Mesenchymal stem cell (in vitro differentiated cells and primary cell): ENCODE measurements around the gene SKI.

Experiments used
- DNase-seq: peaks from one replicate; pipeline ENCODE4 v3.0.0-alpha.2; 2013
- H2AFZ ChIP-seq: one replicate; pipeline ENCODE4 v1.6.1; 2013; ENCODE audit warnings: low read depth, mild to moderate bottlenecking, control low read depth, inconsistent platforms, low read length, moderate library complexity
- H2AK5ac ChIP-seq: 2 replicates; pipeline ENCODE4 v1.6.1; 2013; ENCODE audit warnings: low read length, moderate library complexity, mild to moderate bottlenecking, inconsistent platforms; ENCODE audit not compliant: severe bottlenecking
- H2BK120ac ChIP-seq: one replicate; pipeline ENCODE4 v1.6.1; 2013; ENCODE audit warnings: low read depth, mild to moderate bottlenecking, inconsistent platforms, low read length, moderate library complexity
- H2BK12ac ChIP-seq, 2 experiments: one replicate each; pipeline ENCODE4 v1.6.1; 2013; ENCODE audit warnings: inconsistent platforms in 2 of 2, low read length in 2 of 2, mild to moderate bottlenecking in 2 of 2, moderate library complexity in 2 of 2, control low read depth in 1 of 2
- H2BK15ac ChIP-seq: one replicate; pipeline ENCODE4 v1.6.1; 2013; ENCODE audit warnings: mild to moderate bottlenecking, low read depth, inconsistent platforms; ENCODE audit not compliant: poor library complexity, severe bottlenecking
- H2BK5ac ChIP-seq: 2 replicates; pipeline ENCODE4 v1.6.1; 2013; ENCODE audit warnings: low read depth, mild to moderate bottlenecking, low read length, control low read depth, inconsistent platforms; ENCODE audit not compliant: poor library complexity, severe bottlenecking
- H3K14ac ChIP-seq, 2 experiments: one replicate each; pipeline ENCODE4 v1.6.1; 2013; ENCODE audit warnings: inconsistent platforms in 2 of 2, low read length in 2 of 2, control low read depth in 1 of 2, mild to moderate bottlenecking in 1 of 2, moderate library complexity in 1 of 2
- H3K18ac ChIP-seq, 2 experiments: one replicate each; pipeline ENCODE4 v1.6.1; 2013; ENCODE audit warnings: inconsistent platforms in 2 of 2, low read length in 2 of 2, control low read depth in 1 of 2, low read depth in 1 of 2, mild to moderate bottlenecking in 1 of 2
- H3K23ac ChIP-seq, 2 experiments: one replicate each; pipeline ENCODE4 v1.6.1; 2013; ENCODE audit warnings: inconsistent platforms in 2 of 2, low read length in 2 of 2, mild to moderate bottlenecking in 2 of 2, moderate library complexity in 2 of 2, control low read depth in 1 of 2
- H3K27ac ChIP-seq: 2 replicates; pipeline ENCODE4 v1.5.1; 2013; ENCODE audit warnings: mild to moderate bottlenecking, moderate library complexity, low read length, control low read depth, inconsistent platforms; ENCODE audit not compliant: poor library complexity, severe bottlenecking
- H3K27me3 ChIP-seq, 2 experiments: 2 replicates each; pipeline versions ENCODE4 v1.6.1 to v1.7.0; 2013; ENCODE audit warnings: low read length in 2 of 2, mild to moderate bottlenecking in 2 of 2, moderate library complexity in 2 of 2, control low read depth in 1 of 2, inconsistent platforms in 1 of 2; ENCODE audit not compliant: control insufficient read depth in 1 of 2, insufficient read depth in 1 of 2
- H3K36me3 ChIP-seq, 2 experiments: 2 replicates each; pipeline versions ENCODE4 v1.6.1 to v1.7.0; 2013; ENCODE audit warnings: low read length in 2 of 2, control low read depth in 1 of 2, inconsistent platforms in 1 of 2, low read depth in 1 of 2, mild to moderate bottlenecking in 1 of 2; ENCODE audit not compliant: insufficient read depth in 2 of 2, control insufficient read depth in 1 of 2
- H3K4ac ChIP-seq, 2 experiments: one replicate each; pipeline ENCODE4 v1.6.1; 2013; ENCODE audit warnings: inconsistent platforms in 2 of 2, low read length in 2 of 2, mild to moderate bottlenecking in 2 of 2, moderate library complexity in 2 of 2, control low read depth in 1 of 2, low read depth in 1 of 2
- H3K4me1 ChIP-seq: 2 replicates; pipeline ENCODE4 v1.6.1; 2013; ENCODE audit warnings: low read depth, low read length, control low read depth; ENCODE audit not compliant: control insufficient read depth, insufficient read depth
- H3K4me2 ChIP-seq: 2 replicates; pipeline ENCODE4 v1.6.1; 2013; ENCODE audit warnings: low read length, mild to moderate bottlenecking, inconsistent platforms; ENCODE audit not compliant: poor library complexity, severe bottlenecking
- H3K4me3 ChIP-seq, 2 experiments: 2 replicates each; pipeline versions ENCODE4 v1.5.1 to v1.7.0; 2013; ENCODE audit warnings: low read length in 2 of 2, mild to moderate bottlenecking in 2 of 2, control low read depth in 1 of 2, low read depth in 1 of 2; ENCODE audit not compliant: insufficient read depth in 1 of 2
- H3K79me1 ChIP-seq: replicated peaks from 2 replicates; pipeline ENCODE4 v1.6.1; 2013; ENCODE audit warnings: mild to moderate bottlenecking, control low read depth, low read length, inconsistent platforms; ENCODE audit not compliant: poor library complexity, severe bottlenecking
- H3K9ac ChIP-seq: 2 replicates; pipeline ENCODE4 v1.7.0; 2013; ENCODE audit warnings: mild to moderate bottlenecking, low read length, moderate library complexity
- H3K9me3 ChIP-seq: 2 replicates; pipeline ENCODE4 v1.7.0; 2013; ENCODE audit warnings: mild to moderate bottlenecking, low read length; ENCODE audit not compliant: control insufficient read depth
- H4K8ac ChIP-seq: one replicate; pipeline ENCODE4 v1.6.1; 2013; ENCODE audit warnings: inconsistent platforms, mild to moderate bottlenecking, low read length, moderate library complexity
- H4K91ac ChIP-seq: one replicate; pipeline ENCODE4 v1.6.1; 2013; ENCODE audit warnings: mild to moderate bottlenecking, low read length, inconsistent platforms
- WGBS: methylation state at CpG from one replicate; pipeline ENCODE4 v1.1.7; 2013; ENCODE audit warnings: mixed read lengths; 5-methylcytosine and 5-hydroxymethylcytosine counted together

Gene SKI

GRCh38 chr1:2248127-2248826 is 20.2 kb downstream of the SKI start:
- no peak overlapping the region for H3K14ac ChIP-seq
- no peak overlapping the region for H3K9ac ChIP-seq
- no peak overlapping the region for H2AFZ ChIP-seq
- no peak overlapping the region for H2AK5ac ChIP-seq
- H2BK5ac ChIP-seq, result no peak overlapping the region
- H3K4me3 ChIP-seq, result no peak overlapping the region
- no peak overlapping the region for H4K8ac ChIP-seq
- H3K4me1 ChIP-seq, result peaks cover 47% of the 10 kb centered on the region
- no peak overlapping the region for H3K4me2 ChIP-seq
- no peak for DNase-seq
- 81% methylated on average over 21 of the region's 21 CpGs for WGBS
- H2BK120ac ChIP-seq, result no peak overlapping the region
- H3K9me3 ChIP-seq, result no peaks in the 10 kb centered on the region
- no peak overlapping the region for H4K91ac ChIP-seq
- H3K18ac ChIP-seq, result peak overlapping the region in 1 of 2 experiments; percentile 14
- H3K23ac ChIP-seq, result no peak overlapping the region
- H2BK12ac ChIP-seq, result no peak overlapping the region
- peak overlapping the region; percentile 34 for H2BK15ac ChIP-seq
- peaks cover 3 to 49% of the 10 kb centered on the region in 2 experiments for H3K36me3 ChIP-seq
- H3K27ac ChIP-seq, result no peak overlapping the region
- no peaks in the 10 kb centered on the region for H3K27me3 ChIP-seq
- H3K79me1 ChIP-seq, result peaks cover 2% of the 10 kb centered on the region
- no peak overlapping the region for H3K4ac ChIP-seq

GRCh38 chr1:2248854-2249558 is 20.9 kb downstream of the SKI start:
- H4K91ac ChIP-seq, result no peak overlapping the region
- peaks cover 2% of the 10 kb centered on the region for H3K79me1 ChIP-seq
- no peak overlapping the region for H3K9ac ChIP-seq
- no peaks in the 10 kb centered on the region for H3K9me3 ChIP-seq
- no peak overlapping the region for H2BK15ac ChIP-seq
- no peaks in the 10 kb centered on the region for H3K27me3 ChIP-seq
- no peak overlapping the region for H3K4me3 ChIP-seq
- peak overlapping the region in 1 of 2 experiments; percentile 30 for H3K18ac ChIP-seq
- no peak for DNase-seq
- H3K4me2 ChIP-seq, result no peak overlapping the region
- H3K14ac ChIP-seq, result peak overlapping the region in 1 of 2 experiments; percentile 55
- H3K23ac ChIP-seq, result peak overlapping the region in 1 of 2 experiments; percentile 46
- no peak overlapping the region for H2AFZ ChIP-seq
- no peak overlapping the region for H2BK5ac ChIP-seq
- H2BK120ac ChIP-seq, result no peak overlapping the region
- no peak overlapping the region for H2BK12ac ChIP-seq
- peaks cover 46% of the 10 kb centered on the region for H3K4me1 ChIP-seq
- WGBS, result 93% methylated on average over 24 of the region's 24 CpGs
- no peak overlapping the region for H3K27ac ChIP-seq
- H3K36me3 ChIP-seq, result peaks cover 2 to 53% of the 10 kb centered on the region in 2 experiments
- H2AK5ac ChIP-seq, result no peak overlapping the region
- H4K8ac ChIP-seq, result no peak overlapping the region
- peak overlapping the region in 1 of 2 experiments; percentile 10 for H3K4ac ChIP-seq

GRCh38 chr1:2249559-2249906 is 21.4 kb downstream of the SKI start:
- H2BK12ac ChIP-seq, result no peak overlapping the region
- no peak for DNase-seq
- H4K91ac ChIP-seq, result no peak overlapping the region
- no peak overlapping the region for H2AK5ac ChIP-seq
- no peaks in the 10 kb centered on the region for H3K9me3 ChIP-seq
- H3K4me3 ChIP-seq, result no peak overlapping the region
- H2BK120ac ChIP-seq, result no peak overlapping the region
- H3K23ac ChIP-seq, result no peak overlapping the region
- WGBS, result 97% methylated on average over 8 of the region's 8 CpGs
- no peak overlapping the region for H3K18ac ChIP-seq
- no peak overlapping the region for H2BK5ac ChIP-seq
- H2BK15ac ChIP-seq, result no peak overlapping the region
- H3K27me3 ChIP-seq, result no peaks in the 10 kb centered on the region
- peaks cover 4% of the 10 kb centered on the region for H3K79me1 ChIP-seq
- H3K4me1 ChIP-seq, result peaks cover 46% of the 10 kb centered on the region
- H3K14ac ChIP-seq, result no peak overlapping the region
- H2AFZ ChIP-seq, result no peak overlapping the region
- peaks cover 6 to 58% of the 10 kb centered on the region in 2 experiments for H3K36me3 ChIP-seq
- H4K8ac ChIP-seq, result peak overlapping the region; percentile 51
- no peak overlapping the region for H3K4me2 ChIP-seq
- peak overlapping the region in 1 of 2 experiments; percentile 10 for H3K4ac ChIP-seq
- H3K27ac ChIP-seq, result no peak overlapping the region
- H3K9ac ChIP-seq, result no peak overlapping the region

GRCh38 chr1:2250721-2251281 is 22.7 kb downstream of the SKI start:
- H3K9me3 ChIP-seq, result no peaks in the 10 kb centered on the region
- no peak overlapping the region for H4K91ac ChIP-seq
- H2BK120ac ChIP-seq, result no peak overlapping the region
- H2BK12ac ChIP-seq, result peak overlapping the region in 1 of 2 experiments; percentile 15
- H2BK5ac ChIP-seq, result no peak overlapping the region
- no peak overlapping the region for H2AK5ac ChIP-seq
- DNase-seq, result no peak
- no peak overlapping the region for H4K8ac ChIP-seq
- H3K18ac ChIP-seq, result peak overlapping the region in 1 of 2 experiments; percentile 30
- WGBS, result 95% methylated on average over 27 of the region's 27 CpGs
- H3K4me2 ChIP-seq, result no peak overlapping the region
- H3K4ac ChIP-seq, result no peak overlapping the region
- H3K27me3 ChIP-seq, result no peaks in the 10 kb centered on the region
- peaks cover 6 to 65% of the 10 kb centered on the region in 2 experiments for H3K36me3 ChIP-seq
- H3K14ac ChIP-seq, result no peak overlapping the region
- H3K4me1 ChIP-seq, result peaks cover 44% of the 10 kb centered on the region
- peaks cover 4% of the 10 kb centered on the region for H3K79me1 ChIP-seq
- H3K4me3 ChIP-seq, result no peak overlapping the region
- no peak overlapping the region for H3K27ac ChIP-seq
- H2BK15ac ChIP-seq, result no peak overlapping the region
- H3K23ac ChIP-seq, result peak overlapping the region in 1 of 2 experiments; percentile 19
- no peak overlapping the region for H3K9ac ChIP-seq
- no peak overlapping the region for H2AFZ ChIP-seq
